Trophoblast cell (in vitro differentiated cells and primary cell): ENCODE measurements around the gene CACNA1D.

ENCODE experiments used
- DNase-seq, 2 donors: peaks; one replicate each; pipeline ENCODE4 v3.0.0-alpha.2; 2016
- H2AFZ ChIP-seq: 2 replicates; pipeline ENCODE4 v1.6.1; 2013; ENCODE audit warnings: low read length, moderate library complexity, mild to moderate bottlenecking; ENCODE audit not compliant: insufficient read depth, poor library complexity
- H2AK5ac ChIP-seq: 2 replicates; pipeline ENCODE4 v1.6.1; 2013; ENCODE audit warnings: mild to moderate bottlenecking, low read length
- H2BK120ac ChIP-seq: 2 replicates; pipeline ENCODE4 v1.6.1; 2013; ENCODE audit warnings: low read length, mild to moderate bottlenecking, moderate library complexity; ENCODE audit not compliant: insufficient read depth, poor library complexity
- H2BK12ac ChIP-seq: 2 replicates; pipeline ENCODE4 v1.6.1; 2013; ENCODE audit warnings: mild to moderate bottlenecking, low read length, moderate library complexity
- H2BK5ac ChIP-seq: 2 replicates; pipeline ENCODE4 v1.6.1; 2013; ENCODE audit warnings: low read length, low read depth, moderate library complexity, mild to moderate bottlenecking; ENCODE audit not compliant: poor library complexity
- H3K14ac ChIP-seq: 2 replicates; pipeline ENCODE4 v1.6.1; 2013; ENCODE audit warnings: mild to moderate bottlenecking, low read length
- H3K18ac ChIP-seq: 2 replicates; pipeline ENCODE4 v1.6.1; 2013; ENCODE audit warnings: mild to moderate bottlenecking, low read length
- H3K23ac ChIP-seq: 2 replicates; pipeline ENCODE4 v1.6.1; 2013; ENCODE audit warnings: low read length
- H3K27ac ChIP-seq: 2 replicates; pipeline ENCODE4 v1.5.1; 2013; ENCODE audit warnings: low read depth, mild to moderate bottlenecking, inconsistent platforms, low read length, moderate library complexity
- H3K27me3 ChIP-seq: 2 replicates; pipeline ENCODE4 v1.6.1; 2013; ENCODE audit warnings: inconsistent platforms, mild to moderate bottlenecking, low read length, moderate library complexity; ENCODE audit not compliant: insufficient read depth
- H3K36me3 ChIP-seq, 2 experiments: 1 replicate in 1 of 2; 2 replicates in 1 of 2; pipeline ENCODE4 v1.6.1; 2013; ENCODE audit warnings: low read length in 2 of 2, mild to moderate bottlenecking in 2 of 2, moderate library complexity in 1 of 2; ENCODE audit not compliant: insufficient read depth in 2 of 2, control insufficient read depth in 1 of 2
- H3K4ac ChIP-seq: 2 replicates; pipeline ENCODE4 v1.6.1; 2013; ENCODE audit warnings: low read depth, mild to moderate bottlenecking, low read length, moderate library complexity
- H3K4me1 ChIP-seq, 2 experiments: 1 replicate in 1 of 2; 2 replicates in 1 of 2; pipeline ENCODE4 v1.6.1; 2013; ENCODE audit warnings: low read length in 2 of 2, mild to moderate bottlenecking in 2 of 2, moderate library complexity in 1 of 2; ENCODE audit not compliant: insufficient read depth in 2 of 2, control insufficient read depth in 1 of 2
- H3K4me2 ChIP-seq: 2 replicates; pipeline ENCODE4 v1.6.1; 2013; ENCODE audit warnings: inconsistent platforms, mild to moderate bottlenecking, low read length, moderate library complexity
- H3K4me3 ChIP-seq: 2 replicates; pipeline ENCODE4 v1.5.1; 2013; ENCODE audit warnings: mild to moderate bottlenecking, low read depth, low read length, inconsistent platforms
- H3K79me1 ChIP-seq: one replicate; pipeline ENCODE4 v1.6.1; 2013; ENCODE audit warnings: low read length
- H3K79me2 ChIP-seq: 2 replicates; pipeline ENCODE4 v1.6.1; 2013; ENCODE audit warnings: low read length, mild to moderate bottlenecking; ENCODE audit not compliant: control insufficient read depth, insufficient read depth, poor library complexity
- H3K9ac ChIP-seq: 2 replicates; pipeline ENCODE4 v1.6.1; 2013; ENCODE audit warnings: mild to moderate bottlenecking, low read length
- H3K9me3 ChIP-seq: 2 replicates; pipeline ENCODE4 v1.6.1; 2013; ENCODE audit warnings: low read depth, mild to moderate bottlenecking, control low read depth, inconsistent platforms, low read length; ENCODE audit not compliant: insufficient read depth
- H4K12ac ChIP-seq: 2 replicates; pipeline ENCODE4 v1.6.1; 2013; ENCODE audit warnings: low read depth, mild to moderate bottlenecking, low read length, moderate library complexity
- H4K8ac ChIP-seq: 2 replicates; pipeline ENCODE4 v1.6.1; 2013; ENCODE audit warnings: low read depth, mild to moderate bottlenecking, low read length, moderate library complexity
- H4K91ac ChIP-seq: one replicate; pipeline ENCODE4 v1.6.1; 2013; ENCODE audit warnings: low read depth, mild to moderate bottlenecking, low read length, moderate library complexity
- WGBS: extraction: QIAGEN DNeasy Blood & Tissue Kit; methylation state at CpG from one replicate; pipeline ENCODE4 v1.1.7; 2013; ENCODE audit warnings: missing lambda C conversion rate; ENCODE audit not compliant: insufficient read length, insufficient coverage; ENCODE audit errors: extremely low coverage; 5-methylcytosine and 5-hydroxymethylcytosine counted together

The CACNA1D gene

DNA sequence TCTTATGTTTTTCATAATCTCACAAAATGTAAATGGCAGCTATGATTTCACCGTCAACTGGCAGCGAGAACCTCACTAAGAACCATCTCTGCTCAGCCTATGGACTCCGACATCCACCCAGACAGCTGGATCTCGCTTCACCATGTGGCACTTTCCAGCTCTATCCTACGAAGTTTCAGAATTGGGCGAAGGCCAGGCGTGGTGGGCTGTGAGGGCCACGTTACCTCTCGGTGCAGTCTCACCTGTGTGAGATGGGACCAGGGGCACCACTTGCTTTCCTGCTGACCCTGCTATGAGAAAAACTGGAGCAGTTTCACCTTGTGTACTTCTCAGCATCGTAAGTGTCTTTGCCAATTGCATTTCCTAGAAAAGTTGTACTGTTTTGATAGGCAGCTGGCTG is 319.5 kb downstream of the CACNA1D start:
- Histone ChIP-seq H2AK5ac (no peak overlapping the region), H3K9me3 (peaks cover 2% of the 10 kb centered on the region), H2BK12ac (no peak overlapping the region), H3K27me3 (no peaks in the 10 kb centered on the region), H4K91ac (no peak overlapping the region), H3K79me2 (no peaks in the 10 kb centered on the region), H3K14ac (no peak overlapping the region), H3K4me3 (no peak overlapping the region), H3K4ac (no peak overlapping the region), H3K23ac (no peak overlapping the region), H3K27ac (no peak overlapping the region), H3K18ac (no peak overlapping the region), H2AFZ (no peak overlapping the region), H4K12ac (no peak overlapping the region), H3K4me2 (no peak overlapping the region), H3K36me3 (no peaks in the 10 kb centered on the region), H3K79me1 (no peaks in the 10 kb centered on the region), H2BK5ac (no peak overlapping the region), H3K9ac (no peak overlapping the region), H4K8ac (no peak overlapping the region), H2BK120ac (no peak overlapping the region), H3K4me1 (no peaks in the 10 kb centered on the region)
- DNase-seq, result no peak
- no CpG with 5 or more reads among the region's 10 CpGs for WGBS

DNA sequence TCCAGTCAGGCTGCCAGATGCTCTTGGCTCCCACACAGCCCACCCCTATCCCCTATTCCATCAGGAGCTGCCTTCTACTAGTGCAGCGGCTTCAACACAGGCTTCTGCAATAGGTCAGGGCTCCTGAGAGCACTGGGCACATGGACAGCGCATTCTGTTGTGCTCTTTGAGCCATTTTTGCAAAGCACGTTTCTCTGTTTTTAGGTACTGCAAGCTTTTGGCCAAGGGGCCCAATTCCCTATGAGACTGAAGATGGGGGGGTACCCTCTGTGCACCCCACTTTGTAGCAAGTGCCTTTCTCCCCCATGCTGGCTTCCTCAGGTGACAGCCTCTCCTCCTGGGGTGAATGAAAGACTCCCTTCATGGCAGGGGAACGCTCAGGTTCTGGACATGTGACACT is 320.7 kb downstream of the CACNA1D start:
- WGBS, result no CpG with 5 or more reads among the region's 4 CpGs
- Histone ChIP-seq H3K27me3 (no peaks in the 10 kb centered on the region), H3K79me1 (no peaks in the 10 kb centered on the region), H3K79me2 (no peaks in the 10 kb centered on the region), H3K4ac (no peak overlapping the region), H3K14ac (no peak overlapping the region), H2AFZ (no peak overlapping the region), H3K4me1 (no peaks in the 10 kb centered on the region), H2AK5ac (no peak overlapping the region), H3K4me2 (no peak overlapping the region), H3K4me3 (no peak overlapping the region), H2BK12ac (no peak overlapping the region), H3K9ac (no peak overlapping the region), H3K18ac (no peak overlapping the region), H4K8ac (no peak overlapping the region), H3K9me3 (peaks cover 1% of the 10 kb centered on the region), H3K36me3 (no peaks in the 10 kb centered on the region), H3K23ac (no peak overlapping the region), H4K12ac (no peak overlapping the region), H3K27ac (no peak overlapping the region), H2BK120ac (no peak overlapping the region), H4K91ac (no peak overlapping the region), H2BK5ac (no peak overlapping the region)
- DNase-seq, result no peak

DNA sequence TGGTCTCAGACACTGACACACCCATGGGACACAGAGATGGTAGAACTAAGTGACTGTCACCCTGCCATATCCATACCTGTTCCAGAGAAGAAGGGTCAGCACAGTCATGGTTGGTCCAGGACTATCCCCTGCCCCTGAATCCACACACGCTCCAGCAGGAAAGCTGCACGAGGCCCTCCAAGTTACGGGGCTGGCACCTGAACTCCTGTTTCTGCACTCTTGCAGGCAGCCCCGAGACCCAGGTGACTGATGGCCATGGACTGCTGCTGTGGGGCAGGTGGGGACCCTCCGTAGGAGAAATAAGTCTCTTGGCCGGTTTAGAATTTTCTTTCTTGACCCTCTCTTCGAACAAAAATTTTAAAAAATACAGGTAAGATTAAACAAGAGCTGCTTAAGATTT is 321.2 kb downstream of the CACNA1D start:
- Histone ChIP-seq H3K9ac (no peak overlapping the region), H3K79me2 (no peaks in the 10 kb centered on the region), H2BK120ac (no peak overlapping the region), H3K4me1 (no peaks in the 10 kb centered on the region), H3K27me3 (no peaks in the 10 kb centered on the region), H3K4me3 (no peak overlapping the region), H3K14ac (no peak overlapping the region), H3K23ac (no peak overlapping the region), H4K12ac (no peak overlapping the region), H3K4me2 (no peak overlapping the region), H3K79me1 (no peaks in the 10 kb centered on the region), H4K8ac (no peak overlapping the region), H3K18ac (no peak overlapping the region), H2AK5ac (no peak overlapping the region), H3K27ac (no peak overlapping the region), H2AFZ (no peak overlapping the region), H4K91ac (no peak overlapping the region), H2BK5ac (no peak overlapping the region), H3K36me3 (no peaks in the 10 kb centered on the region), H2BK12ac (no peak overlapping the region), H3K9me3 (no peaks in the 10 kb centered on the region), H3K4ac (no peak overlapping the region)
- DNase-seq, result no peak
- no CpG with 5 or more reads among the region's 7 CpGs for WGBS

DNA sequence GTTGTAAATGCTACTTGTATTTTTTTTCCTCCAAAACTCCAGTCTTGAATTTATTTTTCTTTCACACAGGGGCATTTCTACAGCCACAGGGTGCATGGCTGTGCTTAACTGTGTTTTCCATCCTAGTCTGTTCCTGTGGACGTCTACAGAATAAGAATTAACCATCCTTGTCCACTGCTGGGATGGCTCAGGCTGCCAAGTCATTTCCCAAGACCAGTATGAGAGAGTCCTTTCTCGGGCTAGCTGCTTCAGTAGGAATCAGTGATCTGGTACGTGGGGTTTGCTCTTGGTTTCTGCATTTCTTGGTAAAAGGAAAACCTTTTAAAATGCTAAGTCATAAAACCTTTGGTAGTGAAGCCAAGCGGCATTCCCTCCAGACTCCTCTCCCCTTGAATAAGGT is 322.0 kb downstream of the CACNA1D start:
- Histone ChIP-seq H3K4me3 (no peak overlapping the region), H2BK120ac (no peak overlapping the region), H3K14ac (no peak overlapping the region), H4K12ac (no peak overlapping the region), H3K4me1 (no peaks in the 10 kb centered on the region), H3K9me3 (no peaks in the 10 kb centered on the region), H3K4me2 (no peak overlapping the region), H3K27me3 (no peaks in the 10 kb centered on the region), H4K91ac (no peak overlapping the region), H3K9ac (no peak overlapping the region), H2AFZ (no peak overlapping the region), H2BK12ac (no peak overlapping the region), H3K4ac (no peak overlapping the region), H3K27ac (no peak overlapping the region), H2AK5ac (no peak overlapping the region), H2BK5ac (no peak overlapping the region), H3K36me3 (no peaks in the 10 kb centered on the region), H3K23ac (no peak overlapping the region), H3K79me2 (no peaks in the 10 kb centered on the region), H3K79me1 (no peaks in the 10 kb centered on the region), H3K18ac (no peak overlapping the region), H4K8ac (no peak overlapping the region)
- no peak for DNase-seq
- WGBS, result no CpG with 5 or more reads among the region's 4 CpGs
